T1000 (cell line): ENCODE results near the gene AIM2.
"Not testable (repeated sequence)": the region's sequence is repeated elsewhere in the genome, so short reads cannot be mapped to it uniquely, and the experiment has no call there.

Experiments
- DNase-seq: peaks from one replicate; lab custom pipeline; 2025; ENCODE audit warnings: mixed read lengths; lab: John Stamatoyannopoulos, UW

AIM2 gene, protein sequence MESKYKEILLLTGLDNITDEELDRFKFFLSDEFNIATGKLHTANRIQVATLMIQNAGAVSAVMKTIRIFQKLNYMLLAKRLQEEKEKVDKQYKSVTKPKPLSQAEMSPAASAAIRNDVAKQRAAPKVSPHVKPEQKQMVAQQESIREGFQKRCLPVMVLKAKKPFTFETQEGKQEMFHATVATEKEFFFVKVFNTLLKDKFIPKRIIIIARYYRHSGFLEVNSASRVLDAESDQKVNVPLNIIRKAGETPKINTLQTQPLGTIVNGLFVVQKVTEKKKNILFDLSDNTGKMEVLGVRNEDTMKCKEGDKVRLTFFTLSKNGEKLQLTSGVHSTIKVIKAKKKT

DNA sequence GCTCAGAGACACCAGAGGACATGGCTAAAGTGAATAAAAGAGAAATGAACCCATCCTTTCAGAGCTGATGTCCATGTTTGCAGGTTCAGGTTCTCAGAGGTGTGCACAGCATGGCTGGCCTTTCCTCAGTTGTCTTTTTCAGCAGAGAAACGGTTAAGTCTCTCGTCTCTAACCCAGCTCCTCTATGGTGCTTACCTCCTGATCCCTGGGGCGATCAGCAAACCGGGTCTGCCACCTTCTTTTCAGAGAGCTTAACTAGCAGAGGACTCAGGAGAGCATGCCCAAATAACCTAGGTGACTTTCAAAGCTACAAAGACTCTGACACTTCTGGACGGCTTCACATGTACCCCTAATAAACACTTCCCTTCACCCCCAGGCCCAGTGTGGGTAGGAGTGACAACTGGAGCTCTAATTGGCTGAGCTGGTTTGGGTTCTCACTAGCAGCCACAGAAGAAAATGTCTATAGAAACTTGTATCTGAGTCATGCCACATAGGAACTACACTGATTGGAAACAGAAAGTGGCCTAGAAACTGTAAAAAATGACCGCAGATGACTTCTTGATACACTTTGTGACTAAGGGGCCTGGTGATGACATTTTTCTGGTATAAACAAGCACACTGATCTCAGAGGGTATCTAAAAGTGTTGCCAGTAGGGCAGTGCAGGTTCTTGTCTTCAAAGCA is at the start of gene AIM2:
Gene AIM2 (minus strand): TSS at position 329 of the 682 bp plus-strand sequence. CDS start 3,267 bp downstream, outside the sequence.
- peak; percentile 50 for DNase-seq

DNA sequence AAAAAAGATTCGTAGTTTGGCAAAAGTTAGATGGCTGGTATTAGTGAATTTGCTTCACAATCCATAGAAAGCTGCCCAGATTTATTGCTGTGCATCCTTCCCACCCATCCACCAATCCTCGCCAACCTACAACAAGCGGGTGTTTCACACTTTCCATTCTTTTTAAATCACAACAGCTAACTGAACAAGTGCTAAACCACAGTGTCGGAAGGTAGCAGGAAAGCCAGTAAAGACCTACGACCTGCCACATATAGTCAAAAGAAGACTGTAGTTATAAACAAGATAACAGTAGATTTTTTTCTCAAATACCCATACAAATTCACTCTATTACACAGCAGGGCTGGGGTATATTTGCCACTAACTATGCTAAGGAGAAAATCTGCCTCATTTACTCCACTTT is 47.0 kb upstream of the AIM2 start:
- no peak for DNase-seq

DNA sequence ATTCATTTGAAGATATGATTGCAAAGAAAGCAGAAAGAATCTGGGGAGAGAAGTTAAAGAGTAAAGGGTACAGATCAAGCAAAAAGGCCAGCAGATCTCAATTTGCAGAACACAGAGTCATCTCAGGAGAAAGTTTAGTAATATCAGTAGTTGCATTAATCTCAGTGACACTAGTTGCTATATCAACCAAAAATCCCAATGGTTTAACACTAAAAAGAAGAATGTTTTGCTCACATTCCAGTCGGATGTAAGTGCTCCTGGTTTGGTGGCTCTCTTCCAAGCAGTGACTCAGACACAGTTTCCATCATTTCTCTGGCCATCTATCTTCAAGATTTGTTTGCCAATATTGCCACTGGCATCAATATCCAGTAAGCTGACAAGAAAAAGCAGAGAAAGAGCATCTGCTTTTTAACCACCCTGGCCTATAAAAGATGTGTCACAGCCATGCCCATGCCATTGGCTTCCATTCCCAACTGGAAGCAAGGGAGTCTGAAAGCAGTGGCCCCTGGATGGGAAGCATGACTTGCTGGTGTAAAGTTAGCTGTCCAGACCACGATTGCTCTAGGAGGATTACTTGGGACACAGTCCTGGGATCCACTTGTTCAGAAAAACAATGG is 45.5 kb upstream of the AIM2 start:
- peak; percentile 24 for DNase-seq

DNA sequence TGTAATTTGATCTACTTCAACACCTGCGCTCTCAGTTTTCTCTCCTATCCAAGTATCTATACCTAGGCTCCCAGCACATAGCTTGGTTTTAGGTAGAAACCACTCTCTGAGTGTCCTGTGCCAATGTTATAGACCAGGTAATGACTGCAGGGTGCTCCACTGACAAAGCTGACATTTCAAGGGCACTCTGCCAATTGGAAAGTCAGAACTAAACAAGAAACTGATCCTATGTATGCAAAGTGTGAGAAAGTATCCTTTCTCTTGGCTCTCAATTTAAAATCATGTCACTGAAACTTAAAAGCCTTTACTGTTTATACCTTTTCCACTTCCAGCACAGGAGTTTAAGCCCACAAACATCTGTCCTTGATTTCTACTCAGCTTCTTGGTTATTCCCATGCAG is 45.0 kb upstream of the AIM2 start:
- DNase-seq, result no peak

DNA sequence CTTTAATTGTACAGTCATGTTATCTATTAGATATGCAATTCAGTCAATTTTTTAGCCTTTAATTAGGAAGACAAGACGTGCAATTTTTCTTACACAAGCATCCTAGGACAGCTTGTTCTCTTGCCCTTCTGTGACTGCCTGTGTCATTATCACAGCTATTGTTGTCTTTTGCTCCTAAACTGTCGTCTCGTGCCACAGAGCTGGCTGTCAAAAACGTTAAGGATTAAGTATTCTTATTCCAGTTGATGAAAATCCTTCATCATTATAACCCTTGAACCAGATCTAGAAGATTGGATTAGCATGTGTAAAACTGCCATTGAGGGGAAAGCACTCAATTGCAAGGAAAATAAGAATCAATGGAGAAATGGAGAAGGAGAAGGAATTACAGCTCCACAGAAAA is 43.8 kb upstream of the AIM2 start:
- no peak for DNase-seq

DNA sequence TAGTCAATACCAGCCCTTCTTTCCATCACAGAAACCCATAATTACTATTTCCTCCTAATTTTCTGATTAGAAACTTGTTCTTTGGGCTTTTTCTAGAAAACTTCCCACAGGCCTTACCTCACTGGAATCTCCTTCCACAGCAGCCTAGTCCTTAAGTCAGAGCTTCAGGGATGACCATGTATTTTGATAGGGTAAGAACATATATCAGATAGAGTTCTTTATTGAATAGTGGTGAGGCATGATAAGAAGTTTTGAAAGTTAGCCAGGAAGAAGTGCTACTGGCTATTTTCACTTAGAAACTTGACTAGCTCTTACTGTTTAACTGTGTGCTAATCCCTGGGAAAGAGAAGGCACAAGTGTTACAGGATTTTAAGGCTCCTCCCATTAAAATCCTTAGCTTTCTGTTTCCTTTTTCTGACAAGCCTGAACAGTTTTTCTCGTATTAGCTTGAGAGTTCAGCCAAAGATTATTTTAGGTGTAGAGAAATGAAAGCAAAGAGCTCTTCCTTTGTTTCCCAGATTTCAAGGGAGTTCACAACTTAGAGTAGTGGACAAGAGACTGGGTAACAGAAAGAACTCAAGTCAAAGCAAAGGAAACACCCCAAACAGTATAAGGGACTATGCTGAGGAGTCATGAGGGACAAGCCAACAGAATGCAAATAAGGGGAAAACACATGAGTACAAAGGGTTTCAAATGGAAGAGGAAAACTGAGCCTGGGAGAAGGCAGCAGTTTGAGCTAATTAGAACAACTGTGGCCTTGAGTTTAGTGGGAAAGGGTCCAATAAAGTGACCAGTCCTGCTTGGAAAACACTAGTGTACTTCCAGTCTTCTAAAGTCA is 37.2 kb upstream of the AIM2 start:
- no peak for DNase-seq

DNA sequence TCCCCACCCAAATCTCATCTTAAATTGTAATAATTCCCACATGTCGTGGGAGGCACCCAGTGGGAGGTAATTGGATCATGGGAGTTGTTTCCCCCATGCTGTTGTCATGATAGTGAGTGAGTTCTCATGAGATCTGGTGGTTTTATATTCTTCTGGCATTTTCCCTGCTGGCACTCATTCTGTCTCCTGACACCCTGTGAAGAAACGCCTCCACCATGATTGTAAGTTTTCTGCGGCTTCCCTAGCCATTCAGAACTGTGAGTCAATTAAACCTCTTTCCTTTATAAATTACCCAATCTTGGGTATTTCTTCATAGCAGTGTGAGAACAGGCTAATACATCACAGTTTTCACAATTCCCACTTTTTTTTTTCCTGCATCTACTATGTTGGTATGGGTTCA is 26.5 kb upstream of the AIM2 start:
- not testable (repeated sequence) for DNase-seq

DNA sequence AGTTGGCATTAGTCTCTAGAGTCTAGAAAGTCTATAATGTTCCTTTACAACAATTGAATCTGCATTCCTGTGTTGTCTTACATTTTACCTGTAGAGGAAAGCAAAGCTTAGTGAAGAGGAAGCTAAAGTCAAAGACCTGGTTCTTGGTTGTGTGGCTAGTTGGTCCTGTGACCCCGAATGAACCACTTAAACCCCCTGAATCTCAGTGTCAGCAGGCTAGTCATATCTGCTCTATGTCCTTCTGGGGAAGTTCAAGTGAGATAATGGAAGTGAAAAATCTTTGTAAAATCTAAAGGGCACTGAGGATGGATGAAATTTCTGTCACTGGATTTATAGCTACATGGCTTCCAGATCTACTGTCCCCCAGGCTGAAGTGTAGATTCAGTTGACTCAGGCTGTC is 24.0 kb upstream of the AIM2 start:
- DNase-seq, result no peak

DNA sequence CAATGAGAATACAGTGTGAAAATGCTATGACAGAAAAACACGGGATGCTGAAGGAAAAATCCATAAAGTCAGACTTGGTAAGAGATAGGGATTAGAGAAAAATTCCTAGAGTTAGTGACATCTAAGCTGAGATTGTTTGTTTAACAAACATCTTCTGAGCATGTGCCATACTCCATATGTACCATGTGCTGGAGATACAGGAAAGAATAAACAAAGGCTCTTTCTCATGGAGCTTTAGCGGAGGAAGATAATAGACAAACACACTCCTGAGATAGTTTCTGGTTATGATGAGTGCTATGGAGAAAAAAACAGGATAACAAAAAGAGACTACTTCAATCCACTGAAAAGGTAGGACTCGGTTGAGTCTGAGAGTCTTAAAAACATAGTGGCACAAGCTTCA is 22.0 kb upstream of the AIM2 start:
- DNase-seq, result no peak

DNA sequence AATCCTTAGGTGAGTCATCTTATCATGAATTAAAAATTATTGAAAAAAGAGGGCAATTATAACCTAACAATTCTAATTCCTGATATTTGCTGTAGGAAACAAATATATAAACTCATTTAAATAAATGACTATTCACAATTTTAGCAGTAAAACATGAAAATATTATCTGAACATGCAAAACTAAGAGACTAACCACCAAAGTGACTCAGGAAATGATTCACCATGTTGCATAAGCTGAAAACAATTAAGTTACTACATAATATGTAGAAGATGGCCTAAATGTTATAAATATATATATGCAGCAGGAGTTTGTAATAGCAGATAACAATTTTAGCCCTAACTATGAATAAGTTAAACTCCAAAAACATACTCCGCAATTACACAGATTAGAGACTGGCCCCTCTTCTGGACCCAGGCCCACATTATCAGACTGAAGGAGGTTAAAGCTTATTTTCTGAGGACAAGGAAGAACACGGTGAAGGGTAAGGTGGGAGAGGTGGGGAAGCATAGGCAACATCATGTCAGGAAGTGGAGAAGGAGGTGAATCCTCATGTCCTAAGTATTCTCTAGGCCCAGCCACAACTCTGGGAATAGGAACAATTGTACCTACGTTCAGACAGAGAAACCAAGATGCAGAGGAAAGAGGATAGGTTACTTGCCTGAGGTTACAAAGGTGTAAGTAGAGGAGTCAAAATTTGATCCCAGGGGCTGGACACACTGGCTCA is 15.6 kb upstream of the AIM2 start:
- no peak for DNase-seq

DNA sequence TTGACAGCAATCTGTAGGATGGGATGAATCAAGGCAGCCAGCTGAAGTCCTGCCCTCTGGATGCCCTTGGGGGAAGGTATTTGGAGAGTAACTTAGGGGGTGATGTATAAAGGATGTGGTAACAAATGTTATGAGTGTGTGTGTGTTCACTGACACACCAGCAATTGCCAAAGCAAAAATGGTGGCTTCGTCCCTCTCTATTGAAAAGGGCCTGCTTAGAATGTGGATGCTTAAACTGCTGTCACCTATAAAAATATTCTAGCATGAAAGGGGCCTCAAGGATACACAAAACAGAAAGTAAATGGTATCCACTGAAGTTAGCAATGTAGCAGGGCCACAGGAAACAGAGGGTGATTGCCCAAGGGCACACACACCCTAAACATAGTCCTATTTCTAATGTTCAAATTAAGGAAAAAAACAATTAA is 15.1 kb upstream of the AIM2 start:
- DNase-seq, result no peak

DNA sequence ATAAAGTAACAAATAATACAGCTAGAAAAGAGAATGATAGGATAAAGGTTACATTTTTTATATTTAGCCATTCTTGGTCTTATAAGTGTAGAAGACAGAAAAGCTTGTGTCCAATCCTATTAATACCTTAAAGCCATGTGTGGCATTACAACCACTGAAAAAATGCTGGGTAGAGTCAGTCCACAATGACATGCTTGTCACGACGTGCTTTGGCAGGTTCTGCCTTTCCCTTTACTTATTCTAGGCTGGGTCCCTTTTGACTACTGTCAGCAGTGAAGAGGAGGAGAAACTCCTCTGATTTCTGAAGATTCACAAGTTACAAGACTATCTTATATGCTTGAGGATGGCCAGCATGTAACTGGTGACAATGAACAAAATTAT is 14.6 kb upstream of the AIM2 start:
- no peak for DNase-seq

DNA sequence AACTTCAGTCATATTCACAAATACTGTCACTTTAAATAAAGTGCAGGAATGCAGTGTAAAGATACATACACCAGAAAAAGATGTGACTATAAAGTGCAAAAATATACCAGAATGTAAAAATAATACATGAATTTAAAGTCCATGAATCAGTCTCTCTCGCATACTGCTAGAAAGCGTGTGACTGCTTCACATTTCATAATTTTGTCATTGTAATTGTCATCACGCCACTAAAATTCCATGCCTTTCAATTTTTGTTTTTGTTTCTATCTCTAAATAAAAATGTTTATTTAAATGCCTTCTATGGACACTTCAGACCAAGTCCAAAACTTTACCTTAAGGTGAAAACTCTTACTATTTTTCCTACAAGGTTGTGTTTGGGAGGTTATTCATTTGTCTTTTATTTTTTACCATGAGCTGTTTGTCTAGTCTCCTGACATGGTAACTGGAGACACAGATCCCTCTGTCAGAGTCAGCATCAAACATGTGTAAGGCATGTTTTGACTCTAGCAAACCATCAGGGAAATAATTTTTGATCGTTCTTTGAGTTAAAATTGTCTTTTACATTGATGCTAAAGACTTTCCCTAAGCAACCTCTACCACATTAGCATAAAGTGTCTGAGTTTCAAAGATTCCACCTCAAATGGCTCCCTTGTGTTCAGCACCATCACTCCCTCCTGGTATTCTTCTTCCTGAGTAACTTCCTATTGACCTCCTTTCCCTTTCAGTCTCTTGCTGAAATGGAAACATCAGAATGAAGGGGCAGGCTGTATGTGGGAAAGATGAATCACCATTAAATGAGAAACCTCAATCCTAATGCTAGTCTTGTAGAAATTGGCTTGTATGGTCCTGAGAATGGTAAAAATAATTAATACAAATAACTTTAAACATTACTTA is 14.0 kb upstream of the AIM2 start:
- DNase-seq, result no peak

DNA sequence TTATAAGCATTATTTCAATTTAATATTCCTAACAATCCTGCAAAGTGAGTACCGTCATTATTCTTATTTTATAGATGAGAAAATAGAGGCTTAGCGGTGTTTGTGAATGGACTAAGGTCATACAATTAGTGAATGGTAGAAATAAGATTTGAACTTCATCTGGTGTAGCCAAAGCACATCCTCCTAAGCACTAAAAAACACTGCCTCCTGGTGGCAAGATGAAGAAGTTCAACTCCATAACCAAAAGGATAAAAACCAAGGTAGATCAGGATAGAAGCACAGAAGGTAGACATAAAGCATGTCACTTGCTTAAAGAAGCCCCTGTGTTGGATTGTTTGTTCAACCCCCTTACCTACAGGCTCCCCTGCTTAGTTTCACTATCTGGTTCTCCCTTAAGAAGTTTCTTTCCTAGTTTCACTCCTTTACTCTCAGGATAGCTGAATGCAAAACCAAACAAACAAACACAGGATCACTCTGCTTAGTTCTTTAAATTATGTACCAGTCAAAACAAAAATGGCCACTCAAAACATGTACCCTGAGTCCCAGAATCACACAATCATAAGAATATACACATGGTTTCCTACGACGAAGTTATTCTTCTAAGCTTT is 12.7 kb upstream of the AIM2 start:
- DNase-seq, result no peak

DNA sequence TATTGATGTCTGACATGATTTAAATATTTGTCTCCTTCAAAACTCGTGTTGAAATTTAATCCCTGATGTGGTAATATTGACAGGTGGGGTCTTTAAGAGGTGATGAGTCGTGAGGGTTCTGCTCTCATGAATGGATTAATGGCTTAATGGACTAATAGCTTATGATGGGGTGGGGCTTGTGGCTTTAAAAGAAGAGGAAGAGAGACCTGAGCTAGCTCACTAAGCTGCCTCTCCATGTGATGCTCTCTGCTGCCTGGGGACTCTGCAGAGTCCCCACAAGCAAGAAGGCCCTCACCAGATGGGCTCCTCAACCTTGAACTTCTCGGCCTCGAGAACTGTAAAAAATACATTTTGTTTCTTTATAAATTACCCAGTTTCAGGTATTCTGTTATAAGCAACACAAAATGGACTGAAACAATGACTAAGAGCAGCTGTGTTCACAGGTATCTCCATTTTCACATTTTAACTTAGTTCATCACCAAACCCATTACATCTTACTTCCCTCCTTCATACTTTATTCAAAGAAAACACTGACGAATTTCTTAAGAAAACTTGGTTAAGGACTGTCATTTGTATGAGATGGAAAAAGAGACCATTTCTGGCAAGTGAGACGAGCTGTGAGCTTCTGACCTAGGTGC is 12.1 kb upstream of the AIM2 start:
- DNase-seq, result no peak

DNA sequence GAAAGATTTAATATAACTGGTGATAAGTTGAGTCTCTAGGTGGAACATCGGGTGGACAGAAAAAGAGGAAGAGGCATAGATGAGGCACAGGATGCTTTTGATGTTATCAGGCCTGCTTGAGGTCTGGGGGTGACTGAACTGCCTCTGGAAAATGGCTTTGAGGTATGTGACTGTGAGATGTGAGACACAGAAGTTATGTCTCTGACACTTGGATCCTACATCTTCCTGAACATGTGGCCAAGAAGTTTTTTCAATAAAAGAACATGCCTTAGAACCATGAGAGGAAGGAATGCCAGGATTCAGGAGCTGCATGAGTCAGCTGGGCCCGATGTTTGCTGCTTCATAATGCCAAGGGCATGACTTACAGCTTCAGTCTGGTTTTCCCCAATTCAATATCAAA is 11.5 kb upstream of the AIM2 start:
- peak; percentile 34 for DNase-seq

DNA sequence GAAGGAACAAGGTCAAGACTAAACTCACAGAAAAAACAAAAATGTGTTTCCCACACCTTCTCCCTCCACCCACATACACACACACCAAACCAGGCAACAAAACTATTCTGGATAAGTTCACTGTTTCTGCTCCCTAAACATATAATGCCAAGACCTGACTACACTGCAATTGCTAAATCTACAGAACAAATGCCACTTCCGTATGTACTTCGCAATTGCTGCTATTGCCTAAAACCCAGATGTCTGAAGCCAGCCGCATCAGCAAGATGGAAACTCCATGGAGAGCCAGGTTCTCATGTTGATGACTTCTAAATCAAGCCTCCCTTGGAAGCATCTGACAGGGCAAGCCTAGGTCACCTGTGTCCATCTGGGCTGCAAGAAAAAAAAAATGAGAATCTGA is 8.3 kb upstream of the AIM2 start:
- DNase-seq, result no peak

DNA sequence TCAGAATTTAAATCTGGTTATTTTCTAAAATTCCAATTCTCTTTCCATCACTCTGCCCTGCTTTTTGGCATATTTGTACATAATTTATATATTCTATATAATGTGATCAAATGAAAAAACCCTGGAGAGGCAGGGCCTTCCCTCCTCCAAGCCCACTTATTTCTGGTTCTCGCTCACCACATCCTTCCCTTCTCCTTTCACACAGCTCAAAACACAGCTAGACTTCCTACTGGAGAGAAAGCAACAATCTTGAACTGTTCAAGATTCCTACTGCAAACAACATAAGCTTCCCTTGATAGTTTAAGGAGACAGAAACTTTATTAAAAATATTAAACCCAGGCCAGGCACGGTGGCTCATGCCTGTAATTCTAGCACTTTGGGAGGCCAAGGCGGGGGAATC is 7.6 kb upstream of the AIM2 start:
- no peak for DNase-seq

DNA sequence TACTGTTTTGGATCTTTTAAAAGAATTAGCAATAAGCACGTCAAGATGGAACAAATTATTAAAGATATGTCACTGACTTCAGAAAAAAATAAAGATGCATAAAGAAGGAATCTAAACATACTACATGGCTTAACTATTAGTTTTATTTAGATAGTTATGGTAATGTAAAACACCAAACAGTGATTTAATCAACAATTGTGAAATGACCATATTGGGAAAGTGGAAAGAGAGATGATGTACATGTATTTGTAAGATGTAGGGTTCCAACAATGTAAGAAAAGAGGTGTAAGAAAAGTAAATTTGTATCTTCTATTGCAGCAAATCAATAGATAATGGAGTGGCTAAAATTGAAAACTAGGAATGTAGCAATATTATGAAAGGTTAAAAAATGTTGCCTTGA is 6.4 kb upstream of the AIM2 start:
- DNase-seq, result no peak

DNA sequence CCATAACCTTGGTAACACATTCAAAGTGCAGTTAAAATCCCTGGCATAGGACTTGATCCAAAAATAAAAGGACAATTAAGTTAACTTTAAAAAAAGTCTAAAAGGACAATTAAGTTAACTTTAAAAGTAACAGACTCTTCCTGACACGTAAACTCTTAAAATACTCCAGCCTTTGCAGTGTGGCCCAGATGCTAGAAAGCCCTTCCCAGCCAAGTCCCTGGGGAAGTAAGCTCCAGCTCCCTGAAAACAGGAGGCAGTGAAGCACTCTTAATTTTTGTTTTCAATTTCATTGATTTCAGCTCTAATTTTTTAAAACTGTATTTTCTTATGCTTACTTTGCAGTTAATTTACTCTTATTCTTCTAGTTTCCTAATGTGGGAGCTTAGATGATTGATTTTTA is 5.1 kb upstream of the AIM2 start:
- DNase-seq, result no peak
